HCT116 (cell line): Measurements from ENCODE around the gene CUEDC1. TPM values are rescaled to one million over a fixed set of nuclear protein-coding genes. Genes with fewer than 3 reads are reported as not detected.

Experiments used
- ATAC-seq: fragments of 200-7000 bp; cut with Tn5 transposase; 2 replicates; pipeline ENCODE4 v1.9.1; 2020; ENCODE audit warnings: mild to moderate bottlenecking, moderate library complexity
- Bru-seq: library from RNA; stranded (reverse); fragments of 400-500 nt; gene quantifications from one replicate; lab custom pipeline; 2021; lab: Mats Ljungman, UMichigan
- BruChase-seq, 2 experiments: library from RNA; stranded (reverse); fragments of 400-500 nt; gene quantifications; one replicate each; lab custom pipeline; 2021; lab: Mats Ljungman, UMichigan
- BruUV-seq: library from RNA; stranded (reverse); fragments of 400-500 nt; replicated peaks from 2 replicates; lab custom pipeline; 2021; lab: Mats Ljungman, UMichigan
- CTCF ChIA-PET: fragments of 300-600 bp; sonication (Branson Sonifier 250); formaldehyde crosslinking; loops from one replicate; lab custom pipeline; 2021; ENCODE audit warnings: antibody characterized with exemption; lab: Charles Lee
- POLR2A ChIA-PET: fragments of 300-600, 350-600 bp; sonication (Branson Sonifier 250); formaldehyde crosslinking; loops from one replicate; lab custom pipeline; 2021; ENCODE audit warnings: antibody characterized with exemption; lab: Charles Lee
- RAD21 ChIA-PET, 2 experiments: fragments of 300-600 bp; sonication (Branson Sonifier 250); formaldehyde crosslinking; loops; one replicate each; lab custom pipeline; 2023; ENCODE audit warnings: low total read pairs in 2 of 2; ENCODE audit not compliant: uncharacterized antibody in 2 of 2, unreplicated experiment in 2 of 2, low non-redundant PET in 1 of 2; lab: Charles Lee
- DNase-seq: peaks from one replicate; pipeline ENCODE4 v3.0.0-alpha.2; 2010; ENCODE audit warnings: low read depth, low spot score
- H2AFZ ChIP-seq: fragments of 200-600 bp; shearing (Covaris generic), sonication (generic); 2 replicates; pipeline ENCODE4 v1.6.1; 2017; ENCODE audit warnings: low read depth, mixed run types, mixed read lengths, antibody characterized with exemption, low read length; ENCODE audit not compliant: poor library complexity, severe bottlenecking
- H3K27ac ChIP-seq: 2 replicates; pipeline ENCODE4 v1.5.1; 2012; ENCODE audit warnings: low read depth, low read length
- H3K27me3 ChIP-seq: fragments of 200-600 bp; sonication (generic); 2 replicates; pipeline ENCODE4 v1.6.1; 2016; ENCODE audit warnings: mixed run types, low read length, mixed read lengths; ENCODE audit not compliant: insufficient read depth
- H3K36me3 ChIP-seq, 2 experiments: fragments of 200-500 bp in 1 of 2; fragments of 200-600 bp in 1 of 2; sonication (Bioruptor generic) in 1 of 2; sonication (generic) in 1 of 2; 2 replicates each; pipeline versions ENCODE4 v1.5.1 to v1.6.1; 2014 to 2016; ENCODE audit warnings: low read length in 2 of 2, inconsistent platforms in 1 of 2, mixed read lengths in 1 of 2, mixed run types in 1 of 2; ENCODE audit not compliant: insufficient read depth in 2 of 2, control insufficient read depth in 1 of 2
- H3K4me1 ChIP-seq, 2 experiments: fragments of 200-600 bp in 1 of 2; sonication (generic) in 1 of 2; 2 replicates each; pipeline versions ENCODE4 v1.5.1 to v1.6.1; 2012 to 2017; ENCODE audit warnings: low read length in 2 of 2, inconsistent platforms in 1 of 2, mild to moderate bottlenecking in 1 of 2, mixed read lengths in 1 of 2, mixed run types in 1 of 2, moderate library complexity in 1 of 2; ENCODE audit not compliant: insufficient read depth in 2 of 2, control insufficient read depth in 1 of 2
- H3K4me2 ChIP-seq: fragments of 200-600 bp; sonication (generic); 2 replicates; pipeline ENCODE4 v1.6.1; 2017; ENCODE audit warnings: mixed run types, low read length, mixed read lengths
- H3K4me3 ChIP-seq, 2 experiments: fragments of 200-600 bp in 1 of 2; sonication (generic) in 1 of 2; replicated peaks in 1 of 2; 2 replicates each; pipeline ENCODE4 v1.5.1; 2011 to 2016; ENCODE audit warnings: low read length in 2 of 2, control low read depth in 1 of 2, low read depth in 1 of 2, mild to moderate bottlenecking in 1 of 2, mixed read lengths in 1 of 2, mixed run types in 1 of 2
- H3K79me2 ChIP-seq: fragments of 200-600 bp; sonication (generic); 2 replicates; pipeline ENCODE4 v1.6.1; 2017; ENCODE audit warnings: mild to moderate bottlenecking, mixed run types, low read length, moderate library complexity, mixed read lengths; ENCODE audit not compliant: insufficient read depth
- H3K9ac ChIP-seq: fragments of 200-600 bp; sonication (generic); 2 replicates; pipeline ENCODE4 v1.6.1; 2016; ENCODE audit warnings: low read length, mixed read lengths
- H3K9me2 ChIP-seq: fragments of 200-600 bp; sonication (generic), shearing (Covaris generic); 2 replicates; pipeline ENCODE4 v1.6.1; 2017; ENCODE audit warnings: mixed run types, mild to moderate bottlenecking, moderate library complexity; ENCODE audit not compliant: insufficient read depth
- H3K9me3 ChIP-seq, 2 experiments: fragments of 200-500 bp in 1 of 2; fragments of 200-600 bp in 1 of 2; sonication (Bioruptor generic) in 1 of 2; sonication (generic) in 1 of 2; 2 replicates each; pipeline ENCODE4 v1.6.1; 2014 to 2017; ENCODE audit warnings: low read length in 2 of 2, mixed read lengths in 2 of 2, inconsistent platforms in 1 of 2, low read depth in 1 of 2, mild to moderate bottlenecking in 1 of 2, mixed run types in 1 of 2, moderate library complexity in 1 of 2; ENCODE audit not compliant: control insufficient read depth in 1 of 2, insufficient read depth in 1 of 2
- H4K20me1 ChIP-seq: fragments of 200-600 bp; sonication (generic), shearing (Covaris generic); 2 replicates; pipeline ENCODE4 v1.6.1; 2017; ENCODE audit warnings: mixed run types, mild to moderate bottlenecking, moderate library complexity; ENCODE audit not compliant: insufficient read depth
- CBX3 ChIP-seq: IDR thresholded peaks from 2 replicates; pipeline ENCODE4 v1.6.1; 2012; ENCODE audit warnings: low read depth
- EZH2phosphoT487 ChIP-seq: fragments of 200-600 bp; IDR thresholded peaks from 2 replicates; pipeline ENCODE4 v1.6.1; 2018; ENCODE audit warnings: antibody characterized with exemption, borderline replicate concordance
- POLR2A ChIP-seq: IDR thresholded peaks from 2 replicates; pipeline ENCODE4 v1.7.0; 2011; ENCODE audit warnings: borderline replicate concordance; ENCODE audit not compliant: insufficient read depth, insufficient read length; ENCODE audit errors: extremely low read depth
- POLR2AphosphoS5 ChIP-seq: IDR thresholded peaks from 2 replicates; pipeline ENCODE4 v1.6.1; 2011; ENCODE audit warnings: mild to moderate bottlenecking, low read depth, low read length, moderate library complexity
- SIN3A ChIP-seq: IDR thresholded peaks from 2 replicates; pipeline ENCODE4 v1.6.1; 2012; ENCODE audit warnings: low read depth
- ZFX ChIP-seq: fragments of 450-650 bp; IDR thresholded peaks from 2 replicates; pipeline ENCODE4 v1.6.1; 2017
- intact Hi-C: fragments of 100-400 bp; cut with micrococcal nuclease; formaldehyde crosslinking; loops from 2 replicates; pipeline ENCODE4 v1.10.0; 2022
- long read RNA-seq: library from polyadenylated mRNA; unstranded; transcript quantifications from one replicate; pipeline ENCODE4 v2.0.0, GENCODE V29; 2021; ENCODE audit not compliant: unreplicated experiment
- polyA plus RNA-seq: library from polyadenylated mRNA; unstranded; fragments of >200 nt; gene quantifications from 2 replicates; pipeline ENCODE4 v1.2.1, GENCODE V29; 2012; ENCODE audit warnings: missing spikeins
- total RNA-seq: library from RNA; stranded (reverse); gene quantifications from one replicate; pipeline ENCODE4 v1.2.1, GENCODE V29; 2021; ENCODE audit not compliant: unreplicated experiment
- TF ChIP-seq, protein P1 (sequence below): IDR thresholded peaks from 2 replicates; pipeline ENCODE4 v1.6.1; 2012

Gene CUEDC1, protein sequence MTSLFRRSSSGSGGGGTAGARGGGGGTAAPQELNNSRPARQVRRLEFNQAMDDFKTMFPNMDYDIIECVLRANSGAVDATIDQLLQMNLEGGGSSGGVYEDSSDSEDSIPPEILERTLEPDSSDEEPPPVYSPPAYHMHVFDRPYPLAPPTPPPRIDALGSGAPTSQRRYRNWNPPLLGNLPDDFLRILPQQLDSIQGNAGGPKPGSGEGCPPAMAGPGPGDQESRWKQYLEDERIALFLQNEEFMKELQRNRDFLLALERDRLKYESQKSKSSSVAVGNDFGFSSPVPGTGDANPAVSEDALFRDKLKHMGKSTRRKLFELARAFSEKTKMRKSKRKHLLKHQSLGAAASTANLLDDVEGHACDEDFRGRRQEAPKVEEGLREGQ
- total RNA-seq (60.2 TPM), Bru-seq, nascent RNA (percentile 92 among the genes with signal in this experiment), BruChase-seq, experiment 1, labeled RNA remaining after a 6-hour chase (percentile 88 among the genes with signal in this experiment), BruChase-seq, experiment 2, labeled RNA remaining after a 2-hour chase (percentile 90 among the genes with signal in this experiment)
- polyA plus RNA-seq = 54.1 and 58.2 TPM in 2 replicates
- long read RNA-seq, transcript CUEDC1-204 (2 exons, 707 nt) = minor isoform, 17 of 134 reads
- long read RNA-seq, transcript CUEDC1-206 (11 exons, 3,621 nt) = major isoform, 19 of 134 reads
- long read RNA-seq, partial matches to known transcripts = 30 of 134 reads
- long read RNA-seq, other reads (novel, unspliced or antisense) = 66 of 134 reads

DNA sequence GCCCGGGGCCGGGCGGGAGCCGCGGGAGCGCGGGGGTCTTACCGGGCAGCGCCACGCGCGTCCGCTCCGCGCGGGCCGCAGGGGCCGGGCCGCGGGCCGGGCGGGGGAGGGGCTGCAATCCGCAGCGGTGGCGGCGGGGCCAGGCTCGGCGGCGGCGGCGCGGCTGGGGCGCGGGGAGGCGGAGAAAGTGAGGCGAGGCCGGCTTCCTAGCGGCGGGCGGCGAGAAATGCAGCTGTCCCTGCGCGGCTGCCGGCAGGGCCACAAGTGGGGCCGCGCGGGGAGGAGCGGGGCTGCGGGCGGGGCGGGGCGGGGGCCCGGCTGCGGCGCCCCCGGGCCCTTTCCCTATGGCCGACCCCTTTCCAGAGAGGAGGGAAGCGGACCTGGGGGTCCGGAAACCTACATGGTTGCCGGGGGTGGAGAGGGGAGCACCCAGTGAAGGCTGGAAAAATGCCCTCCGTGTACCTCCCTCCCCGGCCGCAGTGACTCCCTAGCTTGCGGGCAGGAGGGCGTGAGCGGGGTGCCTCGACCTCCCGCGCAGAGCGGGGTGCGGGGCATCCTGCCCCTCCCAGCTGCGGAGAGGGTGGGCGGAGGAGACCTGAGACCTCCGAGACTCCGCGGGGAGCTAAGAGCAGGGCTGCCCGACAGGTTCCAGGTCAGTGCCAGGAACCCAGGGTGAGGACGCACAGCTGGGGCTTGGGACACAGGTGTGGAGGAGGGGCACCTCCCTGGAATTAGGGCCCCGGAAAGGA lies at the start of gene CUEDC1:
CUEDC1 (minus strand) TSS at position 230 of the 749 bp plus-strand sequence. CDS start 69,848 bp downstream, outside the sequence.
- ChIA-PET POLR2A (interaction anchor here (0.7 to 2.4 kb wide), 10 partner anchors 7 to 96 kb away, joined by 3 to 11 read pairs (median 4); no protein-coding TSS in a partner anchor), RAD21 (interaction anchor here (0.8 to 1.2 kb wide), 4 partner anchors 63 to 95 kb away, joined by 3 to 4 read pairs (median 4); no protein-coding TSS in a partner anchor), CTCF (interaction anchor here (0.9 to 3.9 kb wide), 8 partner anchors 8 to 94 kb away, joined by 3 to 14 read pairs (median 6); no protein-coding TSS in a partner anchor)
- H3K9me3 ChIP-seq = no peaks in the 10 kb centered on the region
- no peaks in the 10 kb centered on the region for H4K20me1 ChIP-seq
- H3K4me3 ChIP-seq = peak within 1 kb of the TSS; percentile 75
- intact Hi-C loops = no loop called here
- H3K27me3 ChIP-seq = no peaks in the 10 kb centered on the region
- BruUV-seq = no TSS peak
- ATAC-seq = peak; percentile 67
- peak within 1 kb of the TSS; percentile 86 for H3K9ac ChIP-seq
- H3K4me1 ChIP-seq = peaks cover 57 to 66% of the 10 kb centered on the region in 2 experiments
- H3K4me2 ChIP-seq = peak within 1 kb of the TSS; percentile 99
- H3K27ac ChIP-seq = peak within 1 kb of the TSS; percentile 97
- H3K79me2 ChIP-seq = peaks cover 43% of the 10 kb centered on the region
- TF ChIP-seq POLR2AphosphoS5 (peak; percentile 20; the same call in 1 of the 2 replicates), ZFX (peak; percentile 64; the same call in 1 of the 2 replicates), CBX3 (no peak), EZH2phosphoT487 (no peak), POLR2A (peak; percentile 48), SIN3A (no peak)
- TF ChIP-seq, protein P1, sequence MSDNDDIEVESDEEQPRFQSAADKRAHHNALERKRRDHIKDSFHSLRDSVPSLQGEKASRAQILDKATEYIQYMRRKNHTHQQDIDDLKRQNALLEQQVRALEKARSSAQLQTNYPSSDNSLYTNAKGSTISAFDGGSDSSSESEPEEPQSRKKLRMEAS = no peak
- no peak within 1 kb of the TSS for H2AFZ ChIP-seq
- no peaks in the 10 kb centered on the region for H3K9me2 ChIP-seq
- peaks cover 0 to 5% of the 10 kb centered on the region in 2 experiments; a peak in 1 of 4 replicates for H3K36me3 ChIP-seq
- no peak for DNase-seq
